NCI-H146 (cell line): ENCODE measurements around the gene GATB.
A peak's percentile ranks its signal among the peaks of the same experiment; 100 is the strongest.

Experiments used
- DNase-seq: peaks from one replicate; lab custom pipeline; 2025; lab: John Stamatoyannopoulos, UW

GATB gene

DNA sequence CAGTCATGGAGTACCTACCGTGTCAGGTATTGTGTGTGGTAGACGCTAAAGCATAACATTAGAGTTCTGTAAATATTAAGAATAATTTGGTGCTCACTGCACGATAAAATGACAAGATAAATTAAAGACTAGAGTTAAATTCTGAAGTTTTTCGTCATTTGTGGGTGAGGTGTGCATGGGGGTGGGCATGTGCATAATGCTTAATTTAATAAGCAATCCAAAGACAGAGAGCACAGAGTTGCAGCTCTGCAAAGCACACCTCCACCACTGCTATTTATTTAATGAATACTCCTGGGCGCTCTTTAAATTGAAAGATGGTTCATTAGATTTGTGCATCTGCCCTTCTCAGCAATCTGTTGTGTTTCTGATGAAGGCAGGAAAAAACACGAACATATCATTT lies 62.6 kb downstream of the GATB start:
- DNase-seq: no peak

DNA sequence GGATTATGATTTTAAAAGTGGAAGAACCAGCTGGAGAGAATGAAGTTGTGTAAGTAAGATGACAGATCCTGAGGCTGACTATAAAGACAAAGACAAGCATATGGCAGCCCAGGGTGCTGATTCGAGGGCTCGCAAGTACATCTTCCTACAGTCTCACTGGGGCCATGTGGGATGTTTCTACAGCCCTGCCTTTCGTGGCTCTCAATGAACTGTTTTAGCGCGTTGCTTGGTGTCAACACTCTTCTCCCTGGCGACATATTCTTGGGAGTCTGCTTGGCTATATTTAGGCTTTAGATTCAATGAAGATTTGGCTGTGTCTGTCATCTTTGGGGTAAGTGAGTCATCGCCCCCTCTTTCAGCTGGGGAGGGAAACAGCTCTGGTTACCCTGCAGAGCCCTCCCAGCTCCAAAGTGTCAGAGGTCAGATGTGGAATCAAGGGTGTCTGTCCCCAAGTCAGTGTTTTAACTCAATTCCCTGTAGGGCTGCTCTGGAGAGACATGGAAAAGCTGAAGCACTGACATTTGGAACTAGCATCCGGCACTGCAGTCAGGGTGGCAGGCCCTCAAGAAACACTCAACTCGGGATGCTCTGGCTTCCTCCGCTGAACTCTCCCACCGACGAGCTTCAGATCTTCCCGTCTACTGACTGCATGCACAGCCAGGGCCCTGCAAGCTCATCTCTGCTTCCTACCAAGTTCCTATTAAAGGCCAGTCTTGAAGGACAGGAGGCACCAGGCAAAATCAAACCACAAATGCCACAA lies 65.7 kb downstream of the GATB start:
- no peak for DNase-seq

DNA sequence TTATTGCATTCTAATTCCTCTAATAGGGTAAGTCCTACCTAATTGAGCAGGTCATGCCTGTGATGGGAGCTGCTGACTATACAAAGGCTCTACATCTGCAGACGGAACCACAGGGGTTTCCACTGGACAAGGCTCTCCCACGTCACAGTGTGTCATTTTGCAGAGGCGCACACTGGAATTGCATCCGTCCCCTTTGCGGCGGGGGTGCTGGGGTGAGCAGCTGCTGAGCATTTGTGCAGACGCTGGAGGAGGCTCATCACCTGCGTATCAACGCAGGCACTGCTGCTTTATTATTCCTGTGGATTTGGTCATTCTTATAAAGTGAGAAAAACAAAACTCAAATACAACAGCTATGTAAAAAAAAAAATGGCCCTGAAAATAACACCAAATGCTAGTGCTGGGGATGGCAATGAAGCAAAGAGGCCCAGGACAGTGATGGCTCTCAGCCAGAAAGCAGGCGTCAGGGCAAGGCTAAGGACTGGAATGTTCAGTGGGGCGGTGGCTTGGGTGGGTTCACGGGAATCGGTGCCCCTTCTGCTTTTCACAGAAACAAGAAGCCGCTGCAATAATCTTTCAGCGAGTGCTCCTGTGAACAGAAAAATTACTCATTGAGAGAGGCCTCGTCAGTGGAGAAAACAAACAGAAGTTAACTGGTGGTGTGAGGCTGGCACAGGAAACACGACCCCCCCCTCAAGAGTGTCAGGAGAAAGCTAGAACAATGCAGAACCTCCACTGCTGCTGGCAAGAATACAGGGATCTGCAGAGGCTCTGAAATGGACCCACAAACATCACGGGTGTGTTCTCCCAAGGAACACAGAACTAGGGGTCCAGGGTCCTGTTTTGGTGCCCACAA lies 67.8 kb downstream of the GATB start:
- no peak for DNase-seq

DNA sequence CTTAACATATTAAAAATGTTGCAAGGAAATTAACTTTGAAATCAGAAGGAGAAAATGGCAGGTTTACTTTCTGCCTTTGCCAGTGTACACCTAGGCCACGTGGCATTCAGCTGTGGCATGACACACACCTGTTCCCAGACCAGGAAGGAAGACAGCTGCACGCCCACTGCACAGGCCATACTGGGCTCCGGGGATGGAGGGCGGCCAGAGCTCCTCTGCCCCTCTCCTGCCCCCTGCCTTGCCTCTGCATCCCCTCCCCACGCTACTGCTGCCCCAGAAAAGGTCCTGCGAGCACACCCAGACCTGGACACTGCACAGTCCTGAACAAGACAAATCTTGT lies 68.4 kb downstream of the GATB start:
- no peak for DNase-seq

DNA sequence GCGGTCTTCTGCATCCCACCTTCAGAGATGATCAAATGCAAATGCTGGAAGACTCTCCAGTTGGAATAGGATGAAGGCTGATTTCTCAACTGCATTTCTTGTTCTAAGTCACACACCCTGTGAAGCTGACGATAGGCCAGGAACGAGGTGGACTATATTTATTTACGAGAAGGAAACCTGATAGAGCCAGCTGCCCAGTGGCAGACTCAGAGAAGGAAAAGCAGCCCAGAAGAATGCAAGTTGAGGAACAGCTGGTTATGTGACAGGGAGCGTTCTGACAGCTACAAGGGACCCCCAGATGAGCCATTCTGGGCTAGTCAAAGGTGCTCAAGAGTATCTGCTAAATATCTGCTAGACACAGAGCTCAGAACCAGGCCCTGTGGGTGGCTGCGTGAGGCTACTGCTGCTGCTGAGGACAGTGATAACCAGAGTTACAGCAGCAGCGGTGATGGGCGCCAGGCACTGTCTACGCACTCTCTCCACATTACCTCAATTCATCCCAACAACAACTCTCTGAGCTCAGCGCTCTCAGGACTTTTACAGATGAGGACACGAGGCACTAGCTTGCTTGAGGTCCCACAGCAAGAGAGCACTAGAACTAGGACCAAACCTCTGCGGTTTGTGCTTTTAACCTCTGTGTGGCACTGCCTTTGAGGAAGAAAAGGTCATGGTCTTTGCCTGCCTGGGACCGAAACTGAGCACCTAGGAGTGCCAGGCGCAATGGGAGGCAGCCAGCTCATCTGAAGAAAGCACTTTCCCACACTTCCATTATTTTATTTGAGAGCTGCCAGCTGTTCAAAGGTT lies 69.0 kb downstream of the GATB start:
- DNase-seq: no peak

DNA sequence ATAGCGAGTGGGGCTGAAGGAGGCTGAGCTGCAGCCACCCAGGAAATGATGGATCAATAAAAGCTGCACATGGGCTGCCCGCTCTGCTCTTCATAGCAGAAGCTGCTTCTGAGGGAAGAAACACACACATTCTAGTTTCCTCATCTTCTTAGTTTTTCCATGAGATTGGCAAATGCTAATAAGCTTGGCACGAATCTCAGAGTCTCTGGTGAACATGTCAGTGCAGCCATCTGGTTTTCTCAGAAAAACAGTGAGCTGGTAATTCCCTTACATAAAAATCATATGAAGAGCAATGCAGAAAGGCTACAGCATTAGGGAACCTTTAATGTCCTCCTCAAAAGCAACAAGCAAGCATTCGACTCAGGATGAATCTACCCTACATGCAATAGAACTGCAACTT lies 69.9 kb downstream of the GATB start:
- no peak for DNase-seq

DNA sequence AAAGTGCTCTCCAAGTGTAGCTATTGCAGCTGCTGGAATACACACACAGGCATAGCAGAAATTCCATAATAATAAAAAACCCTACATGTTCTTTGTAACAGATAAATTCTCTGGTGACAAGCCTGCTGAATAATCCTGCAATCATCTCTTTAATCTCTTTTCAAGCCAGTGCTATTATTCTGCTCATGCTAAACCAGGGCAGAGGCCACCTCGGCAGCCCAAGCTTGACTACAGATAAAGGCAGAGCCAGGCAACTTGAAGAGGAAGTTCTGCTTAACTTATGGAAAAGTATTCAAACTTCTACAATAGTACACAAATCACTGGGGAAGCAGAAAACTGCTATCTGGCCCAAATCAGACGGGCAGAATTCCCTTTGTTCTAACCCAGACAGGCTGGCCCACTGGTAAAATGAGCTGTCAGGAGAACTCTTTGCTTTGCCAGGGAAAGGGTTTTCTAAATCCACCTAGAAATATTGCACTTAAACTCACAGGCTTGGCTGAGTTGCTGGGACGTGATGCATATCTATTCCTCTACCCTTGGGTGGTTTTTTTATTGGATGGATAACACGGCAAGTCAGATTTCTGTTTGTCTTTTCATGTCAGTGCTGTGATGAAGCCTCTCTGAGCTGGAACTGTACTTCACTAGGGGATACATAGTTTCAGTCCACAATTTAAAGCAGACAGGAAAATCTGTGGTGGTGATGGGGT lies 70.5 kb downstream of the GATB start:
- DNase-seq: no peak

DNA sequence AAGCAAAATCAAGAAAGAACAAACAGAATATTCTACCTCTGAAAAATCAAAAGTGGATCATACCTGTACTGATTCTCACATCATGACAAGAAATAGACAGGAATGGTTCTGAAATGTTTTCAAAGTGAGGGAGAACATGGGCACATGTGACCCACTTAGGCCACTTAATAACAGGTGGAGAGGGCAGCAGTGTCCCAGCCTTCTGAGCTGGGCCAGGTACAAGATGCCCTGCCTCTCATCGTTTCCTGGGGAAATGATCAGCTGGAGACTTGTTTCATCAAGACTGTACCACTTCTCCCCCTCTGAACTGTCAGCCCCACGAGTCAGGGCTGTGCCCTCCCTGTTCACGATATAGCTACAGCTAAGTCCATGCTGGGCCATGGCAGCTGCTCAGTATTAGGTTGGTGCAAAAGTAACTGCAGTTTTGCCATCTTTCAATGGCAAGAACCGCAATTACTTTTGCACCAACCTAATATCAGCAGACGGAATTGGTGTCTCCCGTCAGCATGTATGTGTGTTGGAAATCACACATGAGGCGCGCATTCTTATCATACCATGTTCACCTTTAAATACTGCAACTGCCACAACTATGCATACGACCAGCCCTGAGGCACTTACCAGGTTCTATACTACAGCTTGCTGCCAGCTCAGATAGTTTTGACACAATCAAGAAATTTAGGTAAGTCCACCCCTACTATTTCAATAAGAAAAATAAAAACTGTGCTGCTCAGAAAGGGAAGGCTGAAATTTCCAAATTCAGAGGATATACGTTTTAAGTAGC lies 71.4 kb downstream of the GATB start:
- no peak for DNase-seq

DNA sequence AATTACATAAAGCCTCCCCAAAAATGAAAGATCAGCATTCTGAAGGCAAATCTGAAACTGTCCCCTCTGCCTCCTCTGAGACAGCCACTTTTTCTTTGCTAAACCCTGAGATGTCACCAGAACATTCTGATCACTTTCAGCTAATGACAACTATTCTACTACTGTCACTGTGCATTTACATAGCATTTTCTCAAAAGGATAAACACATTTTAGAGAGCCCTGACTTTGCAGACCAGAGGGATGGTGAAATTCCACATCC lies 72.1 kb downstream of the GATB start:
- no peak for DNase-seq

DNA sequence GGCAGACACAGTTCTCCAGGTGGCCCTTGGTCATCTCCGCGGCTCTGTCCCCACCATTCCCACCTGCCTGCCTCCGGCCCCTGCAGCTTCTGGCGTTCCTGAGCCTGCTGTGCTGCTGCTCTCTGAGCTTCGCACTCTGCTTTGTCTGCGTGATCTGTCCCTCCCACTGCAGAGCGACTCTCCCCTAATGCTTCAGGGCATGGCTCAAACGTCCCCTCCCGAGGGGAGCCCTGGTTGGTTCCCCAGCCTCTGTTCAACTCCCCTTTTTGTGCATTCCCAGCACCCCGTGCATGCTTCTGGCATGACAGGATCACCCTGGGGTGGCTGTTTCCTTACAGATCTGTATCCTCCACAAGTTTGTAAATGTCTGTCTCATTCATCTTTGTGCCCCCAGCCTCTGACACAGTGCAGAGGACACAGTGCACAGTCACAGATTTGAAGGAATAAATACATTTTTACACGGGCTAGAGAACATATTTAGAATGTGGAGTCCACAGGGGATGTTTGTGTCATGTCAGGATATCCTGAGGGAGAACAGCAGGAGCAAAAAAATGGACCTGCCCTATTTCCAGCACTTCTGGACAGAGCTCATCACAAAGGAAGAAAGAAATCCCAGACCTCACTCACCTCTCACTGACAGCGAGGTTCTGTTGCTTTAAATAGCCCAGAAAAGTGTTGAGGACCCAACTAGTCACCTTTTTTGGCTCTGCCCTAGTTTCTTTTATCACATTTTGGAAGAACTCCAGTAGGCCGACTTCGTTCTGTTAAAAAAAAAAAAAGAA lies 72.6 kb downstream of the GATB start:
- no peak for DNase-seq

DNA sequence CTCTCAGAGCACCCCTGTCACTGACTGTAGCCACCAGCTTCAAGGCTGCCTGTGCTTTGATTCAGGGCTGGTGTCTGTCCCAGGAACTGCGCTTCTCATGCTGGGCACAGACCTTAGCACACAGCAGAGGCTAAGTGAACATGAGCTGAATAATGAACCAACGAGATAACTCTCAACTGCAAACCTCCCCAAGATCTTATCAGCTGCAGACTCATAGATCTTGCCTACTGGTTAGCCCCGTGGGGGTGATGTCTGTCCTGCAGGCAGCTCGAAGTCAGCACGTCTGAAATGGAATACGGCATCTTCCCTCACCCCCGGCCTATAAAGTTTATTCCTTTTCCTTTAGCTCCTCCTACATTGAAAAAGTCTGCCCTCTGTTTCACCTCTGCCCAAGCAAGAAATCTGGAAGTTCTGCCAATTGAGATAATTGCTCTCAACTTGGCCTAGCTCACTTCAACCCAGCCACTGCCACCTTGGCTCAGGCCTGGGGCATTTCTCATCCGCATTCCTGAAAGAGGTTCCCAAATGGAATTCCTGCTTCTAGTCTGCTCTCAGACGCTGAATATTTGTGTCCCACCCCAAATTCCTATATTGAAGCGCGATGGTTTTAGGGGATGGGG lies 73.7 kb downstream of the GATB start:
- no peak for DNase-seq

DNA sequence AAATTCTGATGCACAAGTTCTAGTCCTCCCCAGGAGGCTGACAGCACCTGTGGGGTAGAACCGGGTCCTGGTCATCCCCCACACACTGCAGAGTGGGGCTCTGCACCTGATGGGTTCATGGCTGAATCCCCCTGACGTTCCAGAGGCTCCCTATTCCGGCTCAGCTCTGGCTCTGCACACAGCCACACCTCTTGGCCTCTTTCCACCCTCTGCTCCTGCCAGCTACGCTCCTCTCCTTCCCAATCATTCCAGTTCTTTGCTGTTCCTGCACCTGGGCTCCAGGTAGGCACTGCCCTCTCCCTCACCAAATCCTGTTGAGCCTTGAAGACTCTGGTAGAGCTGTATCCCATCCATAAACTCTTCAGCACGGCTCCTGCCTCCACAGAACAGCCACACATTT lies 75.5 kb downstream of the GATB start:
- no peak for DNase-seq

DNA sequence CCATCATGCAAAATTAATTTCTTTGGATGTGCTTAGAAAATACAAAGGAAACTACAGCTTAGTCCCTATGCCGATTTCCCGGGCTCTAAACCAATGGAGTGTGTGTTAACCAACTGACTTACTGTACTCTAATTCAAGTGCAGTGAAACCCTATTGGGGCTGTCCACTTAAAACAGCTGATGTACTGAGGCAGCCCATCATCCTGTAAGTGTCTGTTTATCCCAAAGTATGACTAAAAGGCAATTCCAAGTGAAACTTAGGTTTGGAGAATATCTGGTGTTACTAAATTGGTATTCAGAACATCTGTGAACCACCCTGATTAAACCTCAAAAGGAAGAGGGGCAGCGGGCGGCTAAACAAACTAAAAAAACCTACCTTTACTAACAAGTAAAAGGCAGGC lies 79.7 kb downstream of the GATB start:
- no peak for DNase-seq

DNA sequence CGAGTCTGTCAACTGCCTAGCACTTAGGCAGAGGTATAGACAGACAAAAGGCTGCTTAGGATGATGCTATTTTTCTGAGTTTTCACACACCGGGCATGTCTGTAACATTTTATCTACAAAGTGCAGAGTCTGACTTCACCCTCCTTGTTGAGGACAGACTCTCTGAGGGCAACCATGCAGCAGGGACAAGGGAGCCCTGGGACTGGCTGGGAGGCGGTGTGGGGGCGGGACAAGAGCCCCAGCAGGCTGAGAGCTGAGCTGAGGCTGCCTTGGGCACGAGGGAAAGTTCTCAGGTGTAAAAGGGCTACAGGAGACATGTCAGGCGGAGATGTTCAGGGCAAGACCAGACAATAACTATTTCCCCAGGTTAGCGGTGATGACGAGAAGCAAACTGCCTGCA lies 81.6 kb downstream of the GATB start:
- no peak for DNase-seq

DNA sequence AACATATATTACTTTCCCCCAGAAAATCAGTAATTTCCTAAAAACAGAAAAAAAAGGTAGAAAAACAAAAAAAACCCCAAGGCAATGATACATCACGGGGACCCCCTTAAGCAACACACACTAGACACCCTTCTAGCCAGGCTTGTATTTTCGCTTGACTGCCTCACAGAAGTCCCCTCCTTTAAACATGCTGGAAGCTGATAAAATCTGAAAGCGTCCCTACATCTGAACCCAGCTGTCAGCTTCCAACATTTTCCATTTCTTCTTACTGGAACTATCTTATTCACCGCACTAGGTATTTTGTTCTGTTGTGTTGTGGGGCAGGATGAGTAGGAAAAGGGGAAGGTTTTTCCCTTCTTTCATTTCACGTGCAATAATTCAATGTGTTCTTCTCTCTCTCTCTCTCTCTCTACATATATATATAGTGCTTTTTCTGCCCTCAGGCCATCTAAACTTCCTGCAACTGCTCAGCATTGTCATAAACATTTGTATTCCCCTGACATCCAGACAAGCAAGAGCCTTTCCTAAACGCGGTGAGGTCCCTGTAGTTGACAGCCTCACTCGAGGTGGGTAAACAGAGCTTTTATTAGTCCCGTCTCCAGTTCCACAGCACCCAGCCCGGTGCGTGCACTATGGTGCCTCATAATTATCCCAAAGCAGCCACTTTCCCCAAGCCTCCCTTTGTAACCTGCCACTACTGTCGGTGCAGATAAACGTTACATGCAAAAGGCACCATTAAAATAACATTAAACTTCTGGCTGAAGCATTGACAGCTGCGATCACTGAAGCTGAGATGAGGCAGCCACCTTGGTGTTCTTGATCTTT lies 82.5 kb downstream of the GATB start:
- DNase-seq: peak; percentile 43

DNA sequence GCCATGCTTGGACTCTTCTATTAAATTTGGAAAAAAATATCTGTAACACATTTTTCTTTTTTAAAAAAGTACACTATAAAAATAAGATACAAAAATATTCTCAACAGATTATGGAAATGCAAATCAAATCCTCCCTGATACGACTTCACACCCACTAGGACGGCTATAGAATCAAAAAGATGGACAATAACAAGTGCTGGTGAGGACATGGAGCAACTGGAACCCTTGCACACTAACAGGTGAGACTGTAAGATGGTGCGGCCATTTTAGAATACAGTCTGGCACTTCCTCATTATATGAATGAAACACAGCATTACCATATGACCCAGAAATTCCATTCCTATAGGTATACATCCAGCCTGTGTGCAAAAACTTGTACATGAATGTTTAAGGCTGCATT lies 83.6 kb downstream of the GATB start:
- no peak for DNase-seq

DNA sequence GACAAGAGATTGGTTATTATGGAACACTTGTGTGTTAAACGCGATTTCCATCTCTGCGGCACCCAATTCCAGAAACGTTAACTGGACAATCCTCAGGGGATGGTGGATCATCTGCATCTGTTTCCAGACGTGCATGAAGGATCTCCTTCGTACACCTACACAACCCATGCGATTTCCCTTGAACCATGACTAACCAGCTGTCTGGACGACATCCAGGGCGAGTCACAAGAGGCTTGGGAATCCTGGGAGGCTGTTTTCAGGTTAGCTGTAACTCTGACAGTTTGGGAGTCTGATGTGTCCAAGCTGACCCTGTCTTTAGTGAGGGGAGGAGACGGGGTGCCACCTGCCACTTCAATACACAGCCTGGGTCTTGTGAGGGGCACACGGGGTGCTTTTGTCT lies 84.5 kb downstream of the GATB start:
- no peak for DNase-seq

DNA sequence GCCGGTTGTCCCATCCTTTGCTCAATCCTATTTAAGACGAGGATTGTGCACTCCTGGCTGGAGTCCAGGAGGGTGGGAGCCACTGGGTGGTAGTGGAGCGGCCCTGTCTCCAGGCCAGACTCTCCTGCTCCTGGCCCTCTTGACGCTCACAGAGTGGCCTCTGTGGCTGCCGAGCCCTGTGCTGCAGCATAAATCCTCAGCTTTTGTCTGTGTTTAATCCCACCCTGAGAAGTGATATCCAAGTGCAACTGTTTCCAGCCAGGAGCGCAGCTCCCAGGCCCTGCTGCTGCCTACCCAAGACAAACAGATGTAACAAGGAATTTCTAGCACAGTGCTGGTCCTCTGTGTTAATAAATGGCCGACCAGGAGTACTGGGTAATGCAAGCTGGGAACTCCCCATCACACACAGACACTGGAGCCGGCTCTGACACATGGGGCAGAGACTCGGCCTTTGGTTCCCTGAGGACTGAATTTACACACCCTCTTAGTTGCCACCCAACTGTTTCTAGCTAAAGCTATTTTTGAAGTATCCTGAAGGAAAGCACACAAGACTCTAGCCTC lies 85.3 kb downstream of the GATB start:
- no peak for DNase-seq

DNA sequence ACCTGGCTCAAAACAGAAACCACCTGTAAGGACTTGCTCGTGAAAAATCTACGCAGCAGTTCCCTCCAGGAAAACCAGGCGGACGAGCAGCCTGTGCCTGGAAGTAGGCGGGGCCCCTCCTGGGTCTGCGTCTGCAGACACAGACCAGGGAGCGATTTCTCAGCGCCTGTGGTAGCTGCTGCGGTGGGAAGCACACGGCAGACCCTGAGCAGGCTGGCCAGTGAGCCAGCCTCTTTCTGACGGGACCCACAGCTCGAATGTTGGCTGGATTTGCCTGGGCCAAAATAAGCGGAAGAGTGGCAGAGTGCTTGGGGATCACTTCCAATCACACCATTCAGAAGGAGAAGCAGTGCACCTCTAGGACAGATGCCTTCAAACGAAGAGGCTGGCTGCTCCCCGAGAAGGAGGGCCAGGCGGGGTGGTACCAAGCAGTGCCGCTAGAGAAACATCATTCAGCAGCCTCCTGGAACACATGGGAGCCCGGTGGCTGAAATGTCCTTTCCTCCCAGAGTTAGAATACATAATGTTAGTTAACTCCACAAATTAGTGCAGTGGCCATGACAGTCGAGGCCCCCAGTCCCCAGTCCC lies 85.9 kb downstream of the GATB start:
- DNase-seq: peak; percentile 29
